IMR-90 (cell line): Measurements from ENCODE around the gene NKTR. TPM values are rescaled to one million over a fixed set of nuclear protein-coding genes. Genes with fewer than 3 reads are reported as not detected.

Source experiments
- ATAC-seq: fragments of 200-7000 bp; cut with Tn5 transposase; 2 replicates; pipeline ENCODE4 v1.9.1; 2020; ENCODE audit warnings: low read depth, mild to moderate bottlenecking, moderate library complexity
- BruUV-seq: library from RNA; stranded (reverse); fragments of 400-500 nt; replicated peaks from 2 replicates; lab custom pipeline; 2021; lab: Mats Ljungman, UMichigan
- CTCF ChIA-PET: fragments of 300-600 bp; formaldehyde crosslinking; extraction: SDS; loops from one replicate; lab custom pipeline; 2021; ENCODE audit warnings: antibody characterized with exemption; lab: Yijun Ruan, JAX
- POLR2A ChIA-PET: fragments of 300-600 bp; sonication (Branson Sonifier 250); formaldehyde crosslinking; loops from one replicate; lab custom pipeline; 2022; ENCODE audit warnings: antibody characterized with exemption; ENCODE audit not compliant: unreplicated experiment; lab: Charles Lee
- DNase-seq: peaks from one replicate; pipeline ENCODE4 v3.0.0; 2013
- H2AFZ ChIP-seq: replicated peaks from 2 replicates; pipeline ENCODE3; 2013; ENCODE audit warnings: low read length, mild to moderate bottlenecking; ENCODE audit not compliant: poor library complexity
- H2AK5ac ChIP-seq: 2 replicates; pipeline ENCODE4 v1.6.1; 2013; ENCODE audit warnings: low read depth, low read length, inconsistent platforms
- H2AK9ac ChIP-seq: replicated peaks from 2 replicates; pipeline ENCODE3; 2013; ENCODE audit warnings: mild to moderate bottlenecking, low read depth, low read length, moderate library complexity; ENCODE audit not compliant: poor library complexity
- H2BK120ac ChIP-seq: 2 replicates; pipeline ENCODE4 v1.6.1; 2013; ENCODE audit warnings: low read depth, low read length, inconsistent platforms
- H2BK15ac ChIP-seq: 3 replicates; pipeline ENCODE4 v1.6.1; 2013; ENCODE audit warnings: low read depth, low read length, inconsistent platforms
- H2BK20ac ChIP-seq: 2 replicates; pipeline ENCODE4 v1.6.1; 2013; ENCODE audit warnings: low read depth, mild to moderate bottlenecking, inconsistent platforms, low read length, moderate library complexity
- H2BK5ac ChIP-seq: 2 replicates; pipeline ENCODE4 v1.6.1; 2013; ENCODE audit warnings: mild to moderate bottlenecking, low read depth, low read length, inconsistent platforms; ENCODE audit not compliant: poor library complexity, severe bottlenecking
- H3K14ac ChIP-seq: replicated peaks from 2 replicates; pipeline ENCODE4 v1.6.1; 2013; ENCODE audit warnings: low read depth, low read length, inconsistent platforms
- H3K18ac ChIP-seq: 2 replicates; pipeline ENCODE4 v1.6.1; 2013; ENCODE audit warnings: low read depth, low read length, control low read depth
- H3K23ac ChIP-seq: 2 replicates; pipeline ENCODE4 v1.6.1; 2013; ENCODE audit warnings: low read depth, low read length, inconsistent platforms
- H3K27ac ChIP-seq: 2 replicates; pipeline ENCODE4 v1.5.1; 2013; ENCODE audit warnings: mild to moderate bottlenecking, control low read depth, low read length; ENCODE audit not compliant: insufficient read depth
- H3K27me3 ChIP-seq: 2 replicates; pipeline ENCODE4 v1.6.1; 2013; ENCODE audit warnings: low read length; ENCODE audit not compliant: control insufficient read depth, insufficient read depth
- H3K36me3 ChIP-seq: 2 replicates; pipeline ENCODE4 v1.6.1; 2013; ENCODE audit warnings: low read length, mixed read lengths; ENCODE audit not compliant: control insufficient read depth, insufficient read depth
- H3K4ac ChIP-seq: 2 replicates; pipeline ENCODE4 v1.6.1; 2013; ENCODE audit warnings: low read depth, low read length, inconsistent platforms
- H3K4me1 ChIP-seq: 2 replicates; pipeline ENCODE4 v1.6.1; 2013; ENCODE audit warnings: low read length, mixed read lengths; ENCODE audit not compliant: control insufficient read depth, insufficient read depth
- H3K4me2 ChIP-seq: 2 replicates; pipeline ENCODE4 v1.6.1; 2013; ENCODE audit warnings: low read depth, mild to moderate bottlenecking, control low read depth, low read length, moderate library complexity
- H3K4me3 ChIP-seq: 2 replicates; pipeline ENCODE4 v1.5.1; 2013; ENCODE audit warnings: low read depth, mild to moderate bottlenecking, control low read depth, low read length, moderate library complexity; ENCODE audit not compliant: insufficient read depth
- H3K56ac ChIP-seq: 2 replicates; pipeline ENCODE4 v1.6.1; 2013; ENCODE audit warnings: low read length, inconsistent platforms; ENCODE audit not compliant: insufficient read depth; ENCODE audit errors: extremely low read depth
- H3K79me1 ChIP-seq, 2 experiments: 2 replicates each; pipeline ENCODE4 v1.6.1; 2013; ENCODE audit warnings: low read length in 2 of 2, inconsistent platforms in 1 of 2, low read depth in 1 of 2
- H3K9ac ChIP-seq: 2 replicates; pipeline ENCODE4 v1.6.1; 2013; ENCODE audit warnings: low read depth, low read length, control low read depth
- H3K9me1 ChIP-seq: 2 replicates; pipeline ENCODE4 v1.6.1; 2013; ENCODE audit warnings: low read length, inconsistent platforms; ENCODE audit not compliant: insufficient read depth
- H3K9me3 ChIP-seq: 2 replicates; pipeline ENCODE4 v1.6.1; 2013; ENCODE audit warnings: low read length; ENCODE audit not compliant: control insufficient read depth, insufficient read depth
- H4K20me1 ChIP-seq: 2 replicates; pipeline ENCODE4 v1.6.1; 2013; ENCODE audit warnings: low read length, inconsistent platforms; ENCODE audit not compliant: insufficient read depth
- H4K5ac ChIP-seq: 2 replicates; pipeline ENCODE4 v1.6.1; 2013; ENCODE audit warnings: mild to moderate bottlenecking, low read depth, low read length, control low read depth
- H4K8ac ChIP-seq, 2 experiments: 2 replicates each; pipeline ENCODE4 v1.6.1; 2013; ENCODE audit warnings: low read depth in 2 of 2, low read length in 2 of 2, control low read depth in 1 of 2, inconsistent platforms in 1 of 2
- H4K91ac ChIP-seq: 2 replicates; pipeline ENCODE4 v1.6.1; 2013; ENCODE audit warnings: low read depth, low read length, inconsistent platforms; ENCODE audit not compliant: insufficient read depth
- CEBPB ChIP-seq: IDR thresholded peaks from 2 replicates; pipeline ENCODE4 v1.6.1; 2012; ENCODE audit warnings: low read depth, low read length, improper control_type of control experiment
- CHD1 ChIP-seq: IDR thresholded peaks from 2 replicates; pipeline ENCODE4 v1.6.1; 2012; ENCODE audit warnings: low read depth, low read length, improper control_type of control experiment
- FOS ChIP-seq: fragments of 150-350 bp; IDR thresholded peaks from 2 replicates; pipeline ENCODE4 v1.6.1; 2016; ENCODE audit warnings: low read depth, low read length
- MAFK ChIP-seq: IDR thresholded peaks from 2 replicates; pipeline ENCODE4 v1.6.1; 2012; ENCODE audit warnings: low read depth, low read length, improper control_type of control experiment
- MXI1 ChIP-seq: IDR thresholded peaks from 2 replicates; pipeline ENCODE4 v1.6.1; 2012; ENCODE audit warnings: low read depth, mild to moderate bottlenecking, low read length, moderate library complexity, borderline replicate concordance
- POLR2A ChIP-seq: IDR thresholded peaks from 2 replicates; pipeline ENCODE4 v1.6.1; 2012; ENCODE audit warnings: mild to moderate bottlenecking, low read depth, low read length
- RAD21 ChIP-seq: IDR thresholded peaks from 2 replicates; pipeline ENCODE4 v1.6.1; 2012; ENCODE audit warnings: low read length, improper control_type of control experiment
- SMC3 ChIP-seq: fragments of 150-350 bp; IDR thresholded peaks from 2 replicates; pipeline ENCODE4 v1.6.1; 2016; ENCODE audit warnings: low read depth, mild to moderate bottlenecking, antibody characterized with exemption, low read length, moderate library complexity
- WGBS, 2 experiments: methylation state at CpG; one replicate each; pipeline versions ENCODE4 v1.1.5 to v1.1.7; 2013; ENCODE audit warnings: missing lambda C conversion rate in 2 of 2; ENCODE audit not compliant: insufficient read length in 1 of 2; ENCODE audit errors: extremely low coverage in 2 of 2; 5-methylcytosine and 5-hydroxymethylcytosine counted together
- dilution Hi-C: fragments of 300-500 bp; cut with HindIII; formaldehyde crosslinking; loops from one replicate; pipeline ENCODE4 v1.14.3; 2018; ENCODE audit warnings: low sequenced_read_pairs; ENCODE audit not compliant: unreplicated experiment
- in situ Hi-C: fragments of 300-500 bp; cut with MboI; formaldehyde crosslinking; loops from 3 replicates; pipeline ENCODE4 v1.14.3; 2019; ENCODE audit warnings: low sequenced_read_pairs, inconsistent platforms, mixed read lengths
- intact Hi-C: fragments of 100-400 bp; cut with micrococcal nuclease; formaldehyde crosslinking; loops from 2 replicates; pipeline ENCODE4 v1.10.0; 2022
- polyA plus RNA-seq, 3 experiments: library from polyadenylated mRNA; depleted of rRNA; stranded (reverse); fragments of >200 nt; gene quantifications; 2 replicates each; pipeline ENCODE4 v1.2.3, GENCODE V29; 2012; ENCODE audit warnings: low replicate concordance in 1 of 3
- total RNA-seq: library from RNA; depleted of rRNA; stranded (reverse); fragments of >200 nt; gene quantifications from 2 replicates; pipeline ENCODE4 v1.2.3, GENCODE V29; 2012
- TF ChIP-seq, protein P1 (sequence below): fragments of 150-350 bp; IDR thresholded peaks from 2 replicates; pipeline ENCODE4 v1.6.1; 2016; ENCODE audit warnings: low read depth, mild to moderate bottlenecking, low read length, moderate library complexity, borderline replicate concordance

Gene NKTR
- total and polyA plus RNA-seq, 2 of the 4 experiments (the other 2 are of a cell fraction): 24.0 to 30.7 TPM

DNA sequence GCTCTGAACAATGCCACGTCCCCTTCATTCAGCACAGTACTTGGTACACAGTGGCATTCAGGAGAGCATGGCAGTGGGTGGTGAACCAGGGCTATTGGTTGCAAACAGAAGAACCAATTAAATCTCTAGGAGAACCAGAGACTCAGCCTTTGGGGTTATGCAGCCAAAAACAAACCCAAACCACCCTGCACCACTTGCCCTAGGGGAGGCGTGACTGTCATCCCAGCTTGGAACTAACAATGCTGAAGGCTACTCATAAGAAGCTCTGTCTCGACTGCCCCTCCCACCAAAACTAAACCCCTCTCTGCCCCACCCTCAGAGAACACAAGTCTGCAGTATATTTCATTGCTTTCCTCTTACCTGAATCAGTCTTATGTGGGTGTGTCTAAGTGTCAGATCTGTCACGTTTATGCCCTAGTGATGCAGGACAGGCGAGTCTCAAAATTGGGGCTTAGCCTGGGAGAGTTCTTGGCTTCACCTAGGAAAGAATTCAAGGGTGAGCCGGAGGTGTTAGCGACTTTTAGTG lies 69.6 kb downstream of the NKTR start:
- no peak overlapping the region for H3K4me3 ChIP-seq
- ATAC-seq (no peak), DNase-seq (no peak)
- in situ Hi-C loops: no loop called here
- H2BK15ac ChIP-seq: no peak overlapping the region
- H3K27ac ChIP-seq: no peak overlapping the region
- H2BK5ac ChIP-seq: no peak overlapping the region
- no peak overlapping the region for H4K8ac ChIP-seq
- ChIA-PET CTCF (no interaction called here), POLR2A (no interaction called here)
- H3K9ac ChIP-seq: no peak overlapping the region
- no peak overlapping the region for H3K18ac ChIP-seq
- no peak overlapping the region for H2BK120ac ChIP-seq
- no peak overlapping the region for H2AFZ ChIP-seq
- no peak overlapping the region for H3K4me2 ChIP-seq
- intact Hi-C loops: no loop called here
- H3K4me1 ChIP-seq: no peaks in the 10 kb centered on the region; the same call in 1 of the 2 replicates
- no TSS peak for BruUV-seq
- H2AK5ac ChIP-seq: no peak overlapping the region
- H3K27me3 ChIP-seq: peaks cover 9% of the 10 kb centered on the region; the same call in 1 of the 2 replicates
- no peak overlapping the region for H4K5ac ChIP-seq
- no peak overlapping the region for H2AK9ac ChIP-seq
- H3K56ac ChIP-seq: no peak overlapping the region
- peaks cover 5% of the 10 kb centered on the region for H3K9me3 ChIP-seq
- no peaks in the 10 kb centered on the region for H3K79me1 ChIP-seq
- dilution Hi-C loops: no loop called here
- TF ChIP-seq MXI1: no peak
- no peak for TF ChIP-seq POLR2A
- TF ChIP-seq, protein P1, sequence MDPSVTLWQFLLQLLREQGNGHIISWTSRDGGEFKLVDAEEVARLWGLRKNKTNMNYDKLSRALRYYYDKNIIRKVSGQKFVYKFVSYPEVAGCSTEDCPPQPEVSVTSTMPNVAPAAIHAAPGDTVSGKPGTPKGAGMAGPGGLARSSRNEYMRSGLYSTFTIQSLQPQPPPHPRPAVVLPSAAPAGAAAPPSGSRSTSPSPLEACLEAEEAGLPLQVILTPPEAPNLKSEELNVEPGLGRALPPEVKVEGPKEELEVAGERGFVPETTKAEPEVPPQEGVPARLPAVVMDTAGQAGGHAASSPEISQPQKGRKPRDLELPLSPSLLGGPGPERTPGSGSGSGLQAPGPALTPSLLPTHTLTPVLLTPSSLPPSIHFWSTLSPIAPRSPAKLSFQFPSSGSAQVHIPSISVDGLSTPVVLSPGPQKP: no peak
- no peak for TF ChIP-seq CEBPB
- TF ChIP-seq MAFK: no peak
- no peak for TF ChIP-seq CHD1
- no peak for TF ChIP-seq SMC3
- TF ChIP-seq FOS: no peak
- TF ChIP-seq RAD21: no peak
- H3K36me3 ChIP-seq: no peaks in the 10 kb centered on the region
- H2BK20ac ChIP-seq: no peak overlapping the region
- 74% methylated on average over 3 of the region's 7 CpGs; no CpG with 5 or more reads in 1 of the 2 experiments for WGBS, 2 experiments
- H3K14ac ChIP-seq: no peak overlapping the region
- no peak overlapping the region for H4K91ac ChIP-seq
- no peak overlapping the region for H3K23ac ChIP-seq
- H3K9me1 ChIP-seq: peaks cover 3% of the 10 kb centered on the region; the same call in 1 of the 2 replicates
- H4K20me1 ChIP-seq: no peaks in the 10 kb centered on the region
- no peak overlapping the region for H3K4ac ChIP-seq
